H54 (cell line): ENCODE measurements around the gene SPAG6.

Experiments
- DNase-seq: peaks from one replicate; pipeline ENCODE4 v3.0.0; 2011; ENCODE audit warnings: low spot score, mixed read lengths; ENCODE audit not compliant: insufficient read length
- FAIRE-seq: peaks from 3 replicates; lab custom pipeline; 2011; peaks lifted over from hg19 to GRCh38; lab: Jason Lieb, UNC
- POLR2A ChIP-seq: IDR thresholded peaks from 2 replicates; pipeline ENCODE4 v1.6.1; 2011; ENCODE audit warnings: low read depth, mild to moderate bottlenecking, low read length

The SPAG6 gene

GRCh38 chr10:22427890-22428571 is 82.7 kb downstream of the SPAG6 start:
- TF ChIP-seq POLR2A = no peak
- peak; percentile 94 for FAIRE-seq
- peak; percentile 21 for DNase-seq

DNA sequence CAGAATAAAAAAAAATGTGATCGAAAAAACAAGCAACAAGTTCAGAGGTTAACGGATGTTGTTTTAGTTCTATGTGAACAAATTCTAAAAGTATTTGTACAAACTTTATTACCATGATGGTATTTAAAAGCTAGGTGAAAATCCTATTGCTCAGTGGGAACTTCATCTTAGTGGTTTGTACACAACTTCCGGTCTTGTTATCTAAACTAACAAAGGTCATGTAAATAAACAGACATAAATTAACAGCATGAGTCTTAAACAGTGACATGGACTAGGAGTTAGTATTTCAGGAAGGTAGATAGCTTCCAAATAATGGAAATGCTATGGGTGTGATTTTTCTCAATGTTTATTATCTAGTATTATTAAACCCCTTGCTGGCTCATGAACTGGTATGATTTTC is 83.8 kb downstream of the SPAG6 start:
- FAIRE-seq (peak; percentile 60), DNase-seq (no peak)
- no peak for TF ChIP-seq POLR2A

DNA sequence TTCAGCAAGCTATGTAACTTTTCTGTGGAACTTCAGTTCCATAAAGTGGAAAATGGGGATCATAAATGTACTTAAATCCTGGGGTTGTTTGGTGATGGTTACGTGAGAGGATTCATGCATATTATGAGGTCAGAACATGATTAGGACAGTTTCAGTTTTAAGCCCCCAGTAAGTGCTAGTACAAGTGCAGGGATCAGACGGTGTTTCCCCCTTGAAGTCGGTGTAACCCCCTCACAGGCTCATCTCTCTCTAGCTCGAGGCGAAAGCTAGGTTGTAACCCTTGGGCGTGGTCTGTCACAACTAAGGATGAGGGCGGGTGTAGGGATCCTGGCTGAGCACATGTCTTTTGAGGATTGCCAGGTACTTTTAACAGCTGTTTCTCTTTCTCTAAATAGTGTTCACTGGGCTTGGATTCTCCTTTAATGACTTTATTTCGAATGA is 84.7 kb downstream of the SPAG6 start:
- TF ChIP-seq POLR2A = no peak
- DNase-seq (no peak), FAIRE-seq (peak; percentile 36)

- FAIRE-seq (peak; percentile 90), DNase-seq (peak; percentile 38)
- TF ChIP-seq POLR2A = no peak
Observed at GRCh38 chr10:22433875-22434274, 88.6 kb downstream of the SPAG6 start.

- no peak for TF ChIP-seq POLR2A
- DNase-seq (no peak), FAIRE-seq (peak; percentile 6)
Observed at GRCh38 chr10:22434521-22434920, 89.2 kb downstream of the SPAG6 start.

- no peak for TF ChIP-seq POLR2A
- no peak for FAIRE-seq
- no peak for DNase-seq
Observed at GRCh38 chr10:22435650-22436049, 90.4 kb downstream of the SPAG6 start.

GRCh38 chr10:22436526-22436892 is 91.2 kb downstream of the SPAG6 start:
- no peak for TF ChIP-seq POLR2A
- no peak for FAIRE-seq
- no peak for DNase-seq

GRCh38 chr10:22436893-22437619 is 91.8 kb downstream of the SPAG6 start:
- FAIRE-seq (no peak), DNase-seq (peak; percentile 34)
- peak; percentile 92 for TF ChIP-seq POLR2A

GRCh38 chr10:22437620-22438588 is 92.6 kb downstream of the SPAG6 start:
- DNase-seq = peak; percentile 30
- FAIRE-seq = no peak
- TF ChIP-seq POLR2A = 0 out of 2 replicates have a peak, but pooled peaks have one; percentile 18

GRCh38 chr10:22438711-22439110 is 93.4 kb downstream of the SPAG6 start:
- DNase-seq (no peak), FAIRE-seq (peak; percentile 11)
- no peak for TF ChIP-seq POLR2A

- FAIRE-seq = no peak
Observed at GRCh38 chr10:22442063-22442462, 96.8 kb downstream of the SPAG6 start.

GRCh38 chr10:22442468-22442867 is 97.2 kb downstream of the SPAG6 start:
- TF ChIP-seq POLR2A = no peak
- DNase-seq = no peak
- no peak for FAIRE-seq

More at GRCh38 chr10:22442063-22442462, 96.8 kb downstream of the SPAG6 start:
- no peak for DNase-seq
- TF ChIP-seq POLR2A = no peak

- TF ChIP-seq POLR2A = no peak
- FAIRE-seq (no peak), DNase-seq (no peak)
Observed at GRCh38 chr10:22443175-22443901, 98.0 kb downstream of the SPAG6 start.
